Hippocampal formation (tissue), 2 donors: ENCODE data around the gene ARHGAP42.

Experiments used
- DNase-seq, 2 donors: peaks; one replicate each; lab custom pipeline; 2025; lab: John Stamatoyannopoulos, UW

ARHGAP42 gene

DNA sequence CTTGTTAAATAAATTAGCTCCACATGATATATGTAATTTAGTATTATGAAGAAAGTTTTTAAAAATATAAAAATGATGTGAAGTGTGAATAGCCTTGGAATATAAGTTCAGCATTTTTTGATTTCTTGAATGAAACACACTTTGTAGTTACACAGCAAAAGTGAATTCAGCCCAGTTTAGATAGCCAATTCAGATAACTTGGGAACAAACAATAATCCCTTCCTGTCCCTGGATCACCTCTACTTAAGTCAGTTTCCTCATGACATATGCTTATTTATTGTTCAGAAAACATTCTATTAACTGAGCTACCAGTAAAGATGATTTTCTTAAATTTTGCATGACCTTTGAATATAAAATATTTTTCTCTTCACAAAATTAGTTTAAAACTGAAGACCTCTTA, 335.2 kb downstream of the ARHGAP42 start:
- DNase-seq: no peak

DNA sequence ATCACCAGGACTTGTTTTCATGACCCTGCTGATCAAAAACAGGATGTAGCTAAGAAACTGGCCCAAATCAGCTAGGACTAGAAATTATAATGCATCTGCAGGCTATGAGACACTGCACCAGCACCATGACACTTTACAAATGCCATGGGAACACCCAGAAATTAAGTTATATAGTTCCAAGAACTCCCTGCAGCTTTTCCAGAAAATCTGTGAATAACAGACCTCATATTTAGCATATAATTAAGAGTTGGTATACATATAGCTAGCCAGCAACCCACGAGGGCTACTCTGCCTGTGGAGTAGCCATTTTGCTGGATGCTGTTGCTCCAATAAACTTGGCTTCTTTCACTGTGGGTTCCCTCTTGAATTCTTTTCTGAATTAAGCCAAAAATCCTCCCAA, 341.6 kb downstream of the ARHGAP42 start:
- DNase-seq: no peak

DNA sequence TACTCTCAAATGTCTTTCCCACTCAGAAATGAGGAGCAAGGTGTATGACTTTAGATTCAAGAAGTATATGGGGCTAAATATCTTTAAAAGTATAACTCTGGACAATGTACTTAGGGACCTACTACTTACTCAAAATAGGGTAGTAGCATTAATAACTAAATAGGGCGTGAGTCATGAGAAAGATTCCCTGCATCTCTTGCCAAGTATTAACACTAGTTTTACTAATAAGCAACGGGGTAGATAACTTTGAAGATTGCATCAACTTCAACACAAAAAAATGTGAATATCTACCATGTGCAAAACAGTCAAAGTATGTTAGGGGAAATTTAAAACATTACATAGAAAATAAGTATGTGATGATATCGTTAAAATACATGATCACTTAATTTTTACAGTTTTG, 342.9 kb downstream of the ARHGAP42 start:
- DNase-seq: no peak

DNA sequence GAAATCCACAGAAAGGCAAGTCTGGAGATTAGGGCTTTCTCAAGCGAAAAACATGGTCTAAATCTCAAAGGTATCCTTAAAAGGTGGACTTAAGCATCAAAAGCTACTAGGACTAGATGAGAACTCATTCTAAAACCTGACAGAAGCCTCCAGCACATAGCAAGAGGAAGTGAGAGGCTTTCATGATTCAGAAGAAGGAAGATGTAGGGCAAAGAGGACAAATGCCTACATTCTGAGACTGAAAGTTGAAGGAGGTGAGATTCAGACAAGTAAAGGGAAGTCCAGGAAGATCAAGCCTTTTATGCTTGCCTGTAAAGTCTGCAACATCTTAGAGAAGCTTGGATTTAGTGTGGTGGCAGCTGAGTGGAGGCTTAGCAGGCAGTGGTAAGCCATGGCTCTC, 343.6 kb downstream of the ARHGAP42 start:
- no peak for DNase-seq

DNA sequence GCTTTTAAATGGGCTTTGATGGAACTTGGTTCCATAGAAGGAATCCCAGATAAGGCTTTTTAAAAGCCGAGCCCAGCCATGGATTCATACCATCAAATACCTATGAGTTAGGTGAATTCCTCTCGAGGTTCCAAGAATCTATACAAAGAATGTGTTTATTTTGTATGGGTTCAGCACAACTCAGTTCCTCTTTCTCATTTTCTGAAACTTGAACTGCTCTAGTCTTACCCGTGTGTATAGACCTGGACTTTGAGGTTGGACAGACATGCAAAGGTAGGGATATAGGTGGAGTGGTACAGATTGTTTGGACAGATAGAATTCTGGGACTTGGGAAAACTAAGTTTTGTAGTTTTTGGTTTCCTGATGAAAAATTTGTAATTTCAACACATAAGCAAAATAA, 344.6 kb downstream of the ARHGAP42 start:
- DNase-seq: no peak

DNA sequence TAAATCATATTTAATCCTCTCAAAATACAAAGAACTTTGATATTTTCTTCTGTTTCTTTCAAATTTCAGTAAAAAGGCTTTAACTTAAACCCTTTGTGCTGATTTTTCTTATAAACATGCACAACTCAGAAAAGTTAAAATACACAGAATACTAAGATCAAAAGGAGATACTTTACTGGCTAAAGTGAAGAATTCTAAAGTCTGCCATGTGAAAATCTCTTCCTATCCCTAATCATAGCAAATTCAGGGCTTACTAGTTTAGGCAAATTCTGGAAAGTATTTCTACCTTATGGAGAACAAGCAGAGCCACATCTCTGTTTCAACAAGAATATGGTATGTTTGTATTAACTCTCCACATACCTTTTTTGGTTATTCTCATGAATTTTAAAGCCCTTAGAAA, 345.9 kb downstream of the ARHGAP42 start:
- no peak for DNase-seq

DNA sequence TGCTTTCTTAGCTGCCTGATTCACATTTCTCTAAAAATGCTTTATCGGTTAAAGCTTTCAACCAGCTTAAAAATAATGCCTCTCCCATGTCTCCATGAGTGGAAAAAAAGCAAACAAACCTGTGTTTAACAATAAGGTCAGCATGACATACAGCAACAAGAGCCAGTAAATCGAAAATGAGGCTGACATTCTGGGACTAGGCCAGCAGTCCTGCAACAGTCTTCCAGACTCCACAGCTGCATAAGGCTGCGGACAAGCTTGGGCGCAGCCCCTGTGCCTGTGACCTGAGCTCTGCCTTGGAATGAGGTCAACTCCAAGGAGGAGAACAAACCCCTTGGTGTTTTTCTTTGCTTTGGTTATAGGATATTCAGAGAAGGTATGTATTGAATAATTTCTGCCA, 347.0 kb downstream of the ARHGAP42 start:
- no peak for DNase-seq

DNA sequence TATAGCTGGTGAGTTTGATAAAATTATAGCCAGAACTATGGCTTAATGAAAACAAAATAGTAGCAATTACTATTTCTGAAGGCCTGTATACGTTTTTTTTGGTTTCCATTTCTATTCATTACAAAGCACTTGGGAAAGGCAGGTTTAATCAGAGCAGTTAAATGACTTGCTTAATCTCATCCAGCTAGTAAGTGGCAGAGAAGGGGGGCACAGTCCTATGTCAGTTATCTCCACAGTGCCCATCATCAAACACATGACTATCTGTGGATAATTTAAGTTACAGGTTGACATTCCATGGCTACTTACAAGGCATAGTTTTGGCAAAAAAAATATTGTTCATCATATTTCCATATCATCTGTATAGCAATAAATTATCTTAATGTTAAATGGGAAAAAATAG, 348.8 kb downstream of the ARHGAP42 start:
- DNase-seq: no peak
